Uterus (tissue), 4 donors: ENCODE data around the gene TBC1D14. TPM values are rescaled to one million over a fixed set of nuclear protein-coding genes. Genes with fewer than 3 reads are reported as not detected.

ENCODE experiments used
- DNase-seq, 2 donors: peaks; one replicate each; pipeline ENCODE4 v3.0.0-alpha.2; 2019 to 2020
- H3K27ac ChIP-seq, 2 donors: fragments of 200-600 bp; sonication (generic); 1 replicate in 1 of 2; 2 replicates in 1 of 2; pipeline ENCODE4 v1.5.1; 2016 to 2018
- H3K27me3 ChIP-seq, 2 donors: fragments of 200-600 bp; sonication (generic); one replicate each; pipeline ENCODE4 v1.5.1; 2018 to 2019; ENCODE audit warnings: control low read depth in 1 of 2
- H3K36me3 ChIP-seq, 2 donors: fragments of 200-600 bp; sonication (generic); one replicate each; pipeline ENCODE4 v1.5.1; 2019; ENCODE audit warnings: control low read depth in 1 of 2
- H3K4me1 ChIP-seq, 2 donors: fragments of 200-600 bp; sonication (generic); one replicate each; pipeline ENCODE4 v1.5.1; 2018 to 2019; ENCODE audit warnings: control low read depth in 1 of 2
- H3K4me3 ChIP-seq, 2 donors: fragments of 200-600 bp; sonication (generic); 1 replicate in 1 of 2; 2 replicates in 1 of 2; pipeline ENCODE4 v1.5.1; 2018 to 2019; ENCODE audit warnings: mild to moderate bottlenecking in 1 of 2
- H3K9me3 ChIP-seq, 2 donors: fragments of 200-600 bp; sonication (generic); one replicate each; pipeline ENCODE4 v1.5.1; 2019; ENCODE audit warnings: control low read depth in 1 of 2
- CTCF ChIP-seq, 4 experiments: fragments of 200-600 bp in 2 of 4; fragments of 450-650 bp in 2 of 4; sonication (generic) in 2 of 4; IDR thresholded peaks; one replicate each; pipeline ENCODE4 v1.5.1; 2016 to 2019; ENCODE audit warnings: antibody characterized with exemption in 4 of 4, mild to moderate bottlenecking in 2 of 4, moderate library complexity in 1 of 4
- POLR2A ChIP-seq, 2 donors: fragments of 450-650 bp; IDR thresholded peaks; one replicate each; pipeline ENCODE4 v1.6.1; 2016; ENCODE audit warnings: antibody characterized with exemption in 2 of 2, mild to moderate bottlenecking in 1 of 2, moderate library complexity in 1 of 2
- intact Hi-C: fragments of 100-400 bp; cut with DNase I; formaldehyde crosslinking; loops from one replicate; pipeline ENCODE4 v1.15.1; 2023; ENCODE audit warnings: low total_unique reads
- total RNA-seq, 4 donors: library from RNA; depleted of rRNA in 3 of 4; stranded (reverse); fragments of >200 nt in 3 of 4; gene quantifications; one replicate each; pipeline versions ENCODE4 v1.1.0 to v1.2.4, GENCODE V29; 2014 to 2023
- donor health status: DM: yes; HTN: yes; CAD: no.

TBC1D14 gene
- total RNA-seq, 4 donors from 2014 or later: 16.9 to 61.2 (median 28.1) TPM

GRCh38 chr4:7048642-7049041 lies 139.0 kb downstream of the TBC1D14 start:
- Histone ChIP-seq H3K27me3 (no peaks in the 10 kb centered on the region), H3K27ac (no peak overlapping the region), H3K4me3 (no peak overlapping the region), H3K4me1 (peaks cover 6 to 24% of the 10 kb centered on the region in 2 donors), H3K9me3 (no peaks in the 10 kb centered on the region), H3K36me3 (no peaks in the 10 kb centered on the region)
- no peak for TF ChIP-seq CTCF (IDR thresholded peaks at IDR 0.05)
- no peak for TF ChIP-seq POLR2A (IDR thresholded peaks at IDR 0.05)
- no peak for DNase-seq
- intact Hi-C loops: no loop called here

GRCh38 chr4:7049295-7049694 lies 139.7 kb downstream of the TBC1D14 start:
- no peaks in the 10 kb centered on the region for H3K9me3 ChIP-seq
- no peak overlapping the region for H3K4me3 ChIP-seq
- H3K27ac ChIP-seq: no peak overlapping the region
- TF ChIP-seq CTCF (IDR thresholded peaks at IDR 0.05) (no peak), POLR2A (IDR thresholded peaks at IDR 0.05) (no peak)
- DNase-seq: no peak
- H3K27me3 ChIP-seq: no peaks in the 10 kb centered on the region
- H3K36me3 ChIP-seq: no peaks in the 10 kb centered on the region
- H3K4me1 ChIP-seq: peaks cover 6 to 24% of the 10 kb centered on the region in 2 donors
- intact Hi-C loops: no loop called here

- Histone ChIP-seq H3K27me3 (no peaks in the 10 kb centered on the region), H3K4me3 (no peak overlapping the region), H3K36me3 (no peaks in the 10 kb centered on the region), H3K27ac (no peak overlapping the region), H3K9me3 (no peaks in the 10 kb centered on the region), H3K4me1 (peaks cover 4 to 24% of the 10 kb centered on the region in 2 donors)
- TF ChIP-seq CTCF (IDR thresholded peaks at IDR 0.05) (no peak), POLR2A (IDR thresholded peaks at IDR 0.05) (no peak)
- intact Hi-C loops: no loop called here
- DNase-seq: no peak
Observed at GRCh38 chr4:7049739-7050138, 140.1 kb downstream of the TBC1D14 start.

GRCh38 chr4:7050481-7051143 lies 141.0 kb downstream of the TBC1D14 start:
- no peak for TF ChIP-seq CTCF (IDR thresholded peaks at IDR 0.05)
- TF ChIP-seq POLR2A (IDR thresholded peaks at IDR 0.05): no peak
- intact Hi-C loops: no loop called here
- H3K4me1 ChIP-seq: peaks cover 0 to 24% of the 10 kb centered on the region in 2 donors
- peak; percentile 48 to 49 for DNase-seq
- no peaks in the 10 kb centered on the region for H3K27me3 ChIP-seq
- peak overlapping the region; percentile 41 to 46 for H3K27ac ChIP-seq
- no peaks in the 10 kb centered on the region for H3K36me3 ChIP-seq
- no peak overlapping the region for H3K4me3 ChIP-seq
- no peaks in the 10 kb centered on the region for H3K9me3 ChIP-seq

- no peaks in the 10 kb centered on the region for H3K27me3 ChIP-seq
- no peak for DNase-seq
- peaks cover 0 to 22% of the 10 kb centered on the region in 2 donors for H3K4me1 ChIP-seq
- TF ChIP-seq CTCF (IDR thresholded peaks at IDR 0.05) (no peak), POLR2A (IDR thresholded peaks at IDR 0.05) (no peak)
- peak overlapping the region; percentile 41 to 46 for H3K27ac ChIP-seq
- H3K36me3 ChIP-seq: no peaks in the 10 kb centered on the region
- H3K4me3 ChIP-seq: no peak overlapping the region
- no peaks in the 10 kb centered on the region for H3K9me3 ChIP-seq
- intact Hi-C loops: no loop called here
Observed at GRCh38 chr4:7051144-7051495, 141.5 kb downstream of the TBC1D14 start.
